Measurements from ENCODE around the gene PIGC. TPM values are rescaled to one million over a fixed set of nuclear protein-coding genes. Genes with fewer than 3 reads are reported as not detected.

The PIGC gene
- total RNA-seq, 4 donors from 2014 or later, result 9.6 to 13.7 (median 12.8) TPM

GRCh38 chr1:172399756-172400721 lies 43.8 kb downstream of the PIGC start:
- in situ Hi-C loops (cut with MboI; ENCODE audit: low sequenced_read_pairs in 4 of 4) (loop anchor here in 2 of 4 donors (25.0 kb wide), 1 partner anchor 388 kb away; no protein-coding TSS in a partner anchor), intact Hi-C loops (cut with DNase I; ENCODE audit: low total_unique reads) (loop anchor here (5.0 to 10.0 kb wide), 2 partner anchors 258 to 395 kb away; no protein-coding TSS in a partner anchor)
- TF ChIP-seq CTCF (IDR thresholded peaks at IDR 0.05 in 4 of 5, conservative IDR thresholded peaks at IDR 0.05 in 1 of 5) (no peak), POLR2A (IDR thresholded peaks at IDR 0.05) (no peak)
- DNase-seq, result no peak
- no peak overlapping the region for H3K4me3 ChIP-seq
- H3K27ac ChIP-seq, result peak overlapping the region in 3 of 4 donors; percentile 37 to 46 (median 40)
- H3K9me3 ChIP-seq, result no peaks in the 10 kb centered on the region
- no peaks in the 10 kb centered on the region for H3K27me3 ChIP-seq
- H3K4me1 ChIP-seq, result peaks cover 4 to 13% of the 10 kb centered on the region in 2 donors
- H3K36me3 ChIP-seq, result no peaks in the 10 kb centered on the region
- no peak for ATAC-seq

- H3K9me3 ChIP-seq, result no peaks in the 10 kb centered on the region
- peaks cover 4 to 13% of the 10 kb centered on the region in 2 donors for H3K4me1 ChIP-seq
- H3K4me3 ChIP-seq, result peak overlapping the region in 1 of 4 donors; percentile 20
- TF ChIP-seq CTCF (IDR thresholded peaks at IDR 0.05 in 4 of 5, conservative IDR thresholded peaks at IDR 0.05 in 1 of 5) (peak in 4 of 5 experiments; percentile 21 to 50 (median 38)), POLR2A (IDR thresholded peaks at IDR 0.05) (no peak)
- peak; percentile 34 to 61 for DNase-seq
- H3K27ac ChIP-seq, result peak overlapping the region; percentile 37 to 60 (median 45)
- no peaks in the 10 kb centered on the region for H3K27me3 ChIP-seq
- no peaks in the 10 kb centered on the region for H3K36me3 ChIP-seq
- in situ Hi-C loops (cut with MboI; ENCODE audit: low sequenced_read_pairs in 4 of 4) (no loop called here), intact Hi-C loops (cut with DNase I; ENCODE audit: low total_unique reads) (loop anchor here (5.0 kb wide), 1 partner anchor 257 kb away; no protein-coding TSS in a partner anchor)
- peak; percentile 83 to 90 for ATAC-seq
Observed at GRCh38 chr1:172398970-172399755, 44.7 kb downstream of the PIGC start.

- H3K27ac ChIP-seq, result peak overlapping the region; percentile 37 to 60 (median 45)
- intact Hi-C loops (cut with DNase I; ENCODE audit: low total_unique reads), result loop anchor here (5.0 kb wide), 1 partner anchor 256 kb away; no protein-coding TSS in a partner anchor
- in situ Hi-C loops (cut with MboI; ENCODE audit: low sequenced_read_pairs in 4 of 4), result no loop called here
- DNase-seq (peak in 1 of 2 donors; percentile 17), ATAC-seq (peak in 1 of 2 donors; percentile 39)
- H3K4me3 ChIP-seq, result no peak overlapping the region
- no peaks in the 10 kb centered on the region for H3K27me3 ChIP-seq
- H3K36me3 ChIP-seq, result no peaks in the 10 kb centered on the region
- no peak for TF ChIP-seq CTCF (IDR thresholded peaks at IDR 0.05 in 4 of 5, conservative IDR thresholded peaks at IDR 0.05 in 1 of 5)
- TF ChIP-seq POLR2A (IDR thresholded peaks at IDR 0.05), result no peak
- no peaks in the 10 kb centered on the region for H3K9me3 ChIP-seq
- H3K4me1 ChIP-seq, result peaks cover 4 to 19% of the 10 kb centered on the region in 2 donors
Observed at GRCh38 chr1:172398193-172398592, 45.7 kb downstream of the PIGC start.

- no peaks in the 10 kb centered on the region for H3K9me3 ChIP-seq
- DNase-seq (no peak), ATAC-seq (no peak)
- no peak overlapping the region for H3K4me3 ChIP-seq
- in situ Hi-C loops (cut with MboI; ENCODE audit: low sequenced_read_pairs in 4 of 4), result no loop called here
- TF ChIP-seq CTCF (IDR thresholded peaks at IDR 0.05 in 4 of 5, conservative IDR thresholded peaks at IDR 0.05 in 1 of 5) (no peak), POLR2A (IDR thresholded peaks at IDR 0.05) (no peak)
- peaks cover 4 to 19% of the 10 kb centered on the region in 2 donors for H3K4me1 ChIP-seq
- intact Hi-C loops (cut with DNase I; ENCODE audit: low total_unique reads), result loop anchor here (5.0 kb wide), 1 partner anchor 255 kb away; no protein-coding TSS in a partner anchor
- no peaks in the 10 kb centered on the region for H3K27me3 ChIP-seq
- H3K27ac ChIP-seq, result no peak overlapping the region
- H3K36me3 ChIP-seq, result no peaks in the 10 kb centered on the region
Observed at GRCh38 chr1:172397633-172398032, 46.2 kb downstream of the PIGC start.
